ENCODE measurements around the gene MYT1.

DNA sequence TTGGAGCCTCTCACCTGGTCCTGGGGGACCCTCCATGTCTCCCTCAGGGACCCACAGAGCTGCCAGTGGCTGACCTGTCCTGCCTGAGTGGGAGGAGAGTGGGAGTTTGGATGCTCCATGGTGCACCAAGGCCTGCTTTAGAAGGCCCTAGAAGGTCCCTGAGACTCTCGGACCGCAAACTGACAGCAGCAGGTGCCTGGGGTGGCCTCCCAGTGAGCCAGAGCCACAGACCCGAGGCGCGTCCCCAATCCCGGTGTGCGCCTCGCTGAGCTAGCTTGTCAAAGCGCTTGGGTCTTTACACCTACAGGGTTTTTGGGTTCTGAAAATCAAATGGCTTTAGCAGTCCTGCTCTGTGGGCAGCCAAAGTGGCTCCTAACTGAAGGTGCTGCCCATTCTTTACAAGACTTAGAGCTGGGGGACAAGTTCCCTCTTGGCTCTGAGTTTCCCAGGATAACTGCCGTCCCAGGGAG is 4.9 kb downstream of the MYT1 start:
- TF ChIP-seq POLR2A (IDR thresholded peaks at IDR 0.05) (no peak), EP300 (IDR thresholded peaks at IDR 0.05) (no peak)
- TF ChIP-seq, protein P1, sequence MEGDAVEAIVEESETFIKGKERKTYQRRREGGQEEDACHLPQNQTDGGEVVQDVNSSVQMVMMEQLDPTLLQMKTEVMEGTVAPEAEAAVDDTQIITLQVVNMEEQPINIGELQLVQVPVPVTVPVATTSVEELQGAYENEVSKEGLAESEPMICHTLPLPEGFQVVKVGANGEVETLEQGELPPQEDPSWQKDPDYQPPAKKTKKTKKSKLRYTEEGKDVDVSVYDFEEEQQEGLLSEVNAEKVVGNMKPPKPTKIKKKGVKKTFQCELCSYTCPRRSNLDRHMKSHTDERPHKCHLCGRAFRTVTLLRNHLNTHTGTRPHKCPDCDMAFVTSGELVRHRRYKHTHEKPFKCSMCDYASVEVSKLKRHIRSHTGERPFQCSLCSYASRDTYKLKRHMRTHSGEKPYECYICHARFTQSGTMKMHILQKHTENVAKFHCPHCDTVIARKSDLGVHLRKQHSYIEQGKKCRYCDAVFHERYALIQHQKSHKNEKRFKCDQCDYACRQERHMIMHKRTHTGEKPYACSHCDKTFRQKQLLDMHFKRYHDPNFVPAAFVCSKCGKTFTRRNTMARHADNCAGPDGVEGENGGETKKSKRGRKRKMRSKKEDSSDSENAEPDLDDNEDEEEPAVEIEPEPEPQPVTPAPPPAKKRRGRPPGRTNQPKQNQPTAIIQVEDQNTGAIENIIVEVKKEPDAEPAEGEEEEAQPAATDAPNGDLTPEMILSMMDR (IDR thresholded peaks at IDR 0.05): no peak

All from tibial nerve (tissue), 4 donors.